Pulmonary artery endothelial cell (primary cell): ENCODE measurements around the gene PDE11A. TPM values are rescaled to one million over a fixed set of nuclear protein-coding genes. Genes with fewer than 3 reads are reported as not detected.

Experiments
- DNase-seq: peaks from one replicate; pipeline ENCODE4 v3.0.0-alpha.2; 2011; ENCODE audit warnings: low read depth, low spot score
- total RNA-seq: library from RNA; depleted of rRNA; stranded (reverse); fragments of >200 nt; gene quantifications from 2 replicates; pipeline ENCODE4 v1.2.3, GENCODE V29; 2014

The PDE11A gene
- total RNA-seq, 1 donor from 2014 or later = under 0.01 TPM

GRCh38 chr2:177763531-177764265 lies 308.9 kb downstream of the PDE11A start:
- peak; percentile 32 for DNase-seq

- DNase-seq = no peak
These were observed 313.1 kb downstream of the PDE11A start for GRCh38 chr2:177759443-177759842.

GRCh38 chr2:177758591-177759371 lies 313.8 kb downstream of the PDE11A start:
- peak; percentile 30 for DNase-seq

- no peak for DNase-seq
These were observed 316.2 kb downstream of the PDE11A start for GRCh38 chr2:177756336-177756735.

GRCh38 chr2:177754492-177754873 lies 318.1 kb downstream of the PDE11A start:
- no peak for DNase-seq

GRCh38 chr2:177753682-177754491 lies 318.7 kb downstream of the PDE11A start:
- DNase-seq = no peak

GRCh38 chr2:177748360-177748759 lies 324.2 kb downstream of the PDE11A start:
- DNase-seq = no peak

GRCh38 chr2:177747384-177747783 lies 325.2 kb downstream of the PDE11A start:
- DNase-seq = no peak

- peak; percentile 50 for DNase-seq
These were observed 326.2 kb downstream of the PDE11A start for GRCh38 chr2:177746358-177746757.

GRCh38 chr2:177745531-177745930 lies 327.0 kb downstream of the PDE11A start:
- DNase-seq = no peak

GRCh38 chr2:177742851-177743250 lies 329.7 kb downstream of the PDE11A start:
- no peak for DNase-seq

- DNase-seq = no peak
These were observed 330.7 kb downstream of the PDE11A start for GRCh38 chr2:177741866-177742265.

- no peak for DNase-seq
These were observed 331.9 kb downstream of the PDE11A start for GRCh38 chr2:177740700-177741099.

- no peak for DNase-seq
These were observed 333.9 kb downstream of the PDE11A start for GRCh38 chr2:177738461-177739235.

- no peak for DNase-seq
These were observed 337.2 kb downstream of the PDE11A start for GRCh38 chr2:177735318-177735803.

GRCh38 chr2:177733322-177733855 lies 339.2 kb downstream of the PDE11A start:
- no peak for DNase-seq

- no peak for DNase-seq
These were observed 341.2 kb downstream of the PDE11A start for GRCh38 chr2:177731384-177731783.

- DNase-seq = no peak
These were observed 341.8 kb downstream of the PDE11A start for GRCh38 chr2:177730792-177731191.

- no peak for DNase-seq
These were observed 342.2 kb downstream of the PDE11A start for GRCh38 chr2:177730363-177730762.

GRCh38 chr2:177728920-177729319 lies 343.7 kb downstream of the PDE11A start:
- DNase-seq = no peak

- no peak for DNase-seq
These were observed 344.2 kb downstream of the PDE11A start for GRCh38 chr2:177728399-177728765.
